ENCODE results near the gene IRF2BP2.

Gene IRF2BP2

GRCh38 chr1:234642428-234642827 lies 32.5 kb upstream of the IRF2BP2 start:
- no peak overlapping the region for H3K27ac ChIP-seq (ENCODE audit: extremely low read depth, low read depth, low read length)
- H3K4me3 ChIP-seq (ENCODE audit: low read depth, low read length): no peak overlapping the region
- H3K36me3 ChIP-seq (ENCODE audit: control insufficient read depth in 2 of 2, insufficient read depth in 1 of 2, low read length in 2 of 2): no peaks in the 10 kb centered on the region
- no peak for TF ChIP-seq ZNF639 (tag by site-specific recombination; IDR thresholded peaks at IDR 0.05)
- peak; percentile 89; the same call in 1 of the 2 replicates for TF ChIP-seq ZNF280D (tag by site-specific recombination; IDR thresholded peaks at IDR 0.05)
- peak; percentile 89 for TF ChIP-seq ZNF580 (tag by site-specific recombination; IDR thresholded peaks at IDR 0.05)
- TF ChIP-seq ZNF146 (tag by site-specific recombination; IDR thresholded peaks at IDR 0.05): peak; percentile 98
- 0 out of 2 replicates have a peak, but pooled peaks have one; percentile 21 for TF ChIP-seq ZNF513 (tag by site-specific recombination; IDR thresholded peaks at IDR 0.05)
- no peak for TF ChIP-seq ZNF24 (tag by site-specific recombination; IDR thresholded peaks at IDR 0.05)
- CTCF ChIA-PET: no interaction called here
- POLR2A ChIA-PET: interaction anchor here (0.6 kb wide), 1 partner anchor 182 kb away, joined by 4 read pairs; no protein-coding TSS in a partner anchor
- H3K9me3 ChIP-seq (ENCODE audit: control insufficient read depth, insufficient read depth, low read depth, low read length): no peaks in the 10 kb centered on the region
- H3K4me1 ChIP-seq (ENCODE audit: control insufficient read depth, insufficient read depth, low read length): no peaks in the 10 kb centered on the region; the same call in 1 of the 2 replicates

GRCh38 chr1:234639961-234640360 lies 30.0 kb upstream of the IRF2BP2 start:
- CTCF ChIA-PET: interaction anchor here (0.7 to 1.0 kb wide), 3 partner anchors 10 to 730 kb away, joined by 4 to 6 read pairs (median 4); no protein-coding TSS in a partner anchor
- Histone ChIP-seq H3K4me3 (ENCODE audit: low read depth, low read length) (no peak overlapping the region), H3K9me3 (ENCODE audit: control insufficient read depth, insufficient read depth, low read depth, low read length) (no peaks in the 10 kb centered on the region), H3K4me1 (ENCODE audit: control insufficient read depth, insufficient read depth, low read length) (no peaks in the 10 kb centered on the region; the same call in 1 of the 2 replicates), H3K36me3 (ENCODE audit: control insufficient read depth in 2 of 2, insufficient read depth in 1 of 2, low read length in 2 of 2) (no peaks in the 10 kb centered on the region), H3K27ac (ENCODE audit: extremely low read depth, low read depth, low read length) (no peak overlapping the region)
- TF ChIP-seq ATF2 (tag by site-specific recombination; IDR thresholded peaks at IDR 0.05; ENCODE audit: low read depth) (peak; percentile 79), ZNF830 (tag by site-specific recombination; IDR thresholded peaks at IDR 0.05; ENCODE audit: low read depth) (no peak)
- POLR2A ChIA-PET: interaction anchor here (0.6 to 1.3 kb wide), 3 partner anchors 29 to 408 kb away, joined by 3 to 4 read pairs (median 3); no protein-coding TSS in a partner anchor

GRCh38 chr1:234638832-234639799 lies 29.1 kb upstream of the IRF2BP2 start:
- H3K36me3 ChIP-seq (ENCODE audit: control insufficient read depth in 2 of 2, insufficient read depth in 1 of 2, low read length in 2 of 2): no peaks in the 10 kb centered on the region
- H3K4me1 ChIP-seq (ENCODE audit: control insufficient read depth, insufficient read depth, low read length): no peaks in the 10 kb centered on the region; the same call in 1 of the 2 replicates
- no peak overlapping the region for H3K4me3 ChIP-seq (ENCODE audit: low read depth, low read length)
- no peak overlapping the region for H3K27ac ChIP-seq (ENCODE audit: extremely low read depth, low read depth, low read length)
- no peaks in the 10 kb centered on the region for H3K9me3 ChIP-seq (ENCODE audit: control insufficient read depth, insufficient read depth, low read depth, low read length)
- TF ChIP-seq SCRT2 (tag by site-specific recombination; IDR thresholded peaks at IDR 0.05) (peak; percentile 38; the same call in 1 of the 2 replicates), ZNF692 (tag by site-specific recombination; IDR thresholded peaks at IDR 0.05) (peak; percentile 41; the same call in 1 of the 2 replicates), ZNF133 (tag by site-specific recombination; IDR thresholded peaks at IDR 0.05) (peak; percentile 98), GFI1B (tag by site-specific recombination; IDR thresholded peaks at IDR 0.05) (no peak)
- POLR2A ChIA-PET: interaction anchor here (1.3 kb wide), 1 partner anchor 28 kb away, joined by 3 read pairs; no protein-coding TSS in a partner anchor
- CTCF ChIA-PET: interaction anchor here (1.0 kb wide), 1 partner anchor 140 kb away, joined by 4 read pairs; no protein-coding TSS in a partner anchor

Measured in HEK293 (cell line).